WTC11 (cell line): ENCODE data around the gene COBLL1. TPM values are rescaled to one million over a fixed set of nuclear protein-coding genes. Genes with fewer than 3 reads are reported as not detected.

Source experiments
- ATAC-seq: fragments of 200-7000 bp; cut with Tn5 transposase; 2 replicates; pipeline ENCODE4 v1.10.0; 2021; ENCODE audit warnings: mild to moderate bottlenecking, moderate library complexity
- CTCF ChIA-PET: fragments of 300-600 bp; sonication (Branson Sonifier 250); formaldehyde crosslinking; loops from one replicate; lab custom pipeline; 2021; ENCODE audit warnings: antibody characterized with exemption; lab: Charles Lee
- POLR2A ChIA-PET: fragments of 350-600 bp; sonication (Branson Sonifier 250); formaldehyde crosslinking; loops from one replicate; lab custom pipeline; 2021; ENCODE audit warnings: antibody characterized with exemption; lab: Charles Lee
- DNase-seq: peaks from one replicate; pipeline ENCODE4 v3.0.0; 2021; ENCODE audit warnings: low spot score
- H3K27ac Mint-ChIP-seq: 2 replicates; pipeline ENCODE4 v1.8.0; 2021; ENCODE audit warnings: mixed read lengths
- H3K27me3 Mint-ChIP-seq: 2 replicates; pipeline ENCODE4 v1.8.0; 2021; ENCODE audit warnings: low read depth, mild to moderate bottlenecking, moderate library complexity, mixed read lengths
- H3K36me3 Mint-ChIP-seq: 2 replicates; pipeline ENCODE4 v1.8.0; 2021; ENCODE audit warnings: mixed read lengths
- H3K4me1 Mint-ChIP-seq: 2 replicates; pipeline ENCODE4 v1.8.0; 2022; ENCODE audit warnings: mixed read lengths
- H3K4me3 Mint-ChIP-seq: 2 replicates; pipeline ENCODE4 v1.8.0; 2021; ENCODE audit warnings: mild to moderate bottlenecking, moderate library complexity, mixed read lengths
- H3K9me3 Mint-ChIP-seq: 2 replicates; pipeline ENCODE4 v1.8.0; 2021; ENCODE audit warnings: mixed read lengths
- EMX1 ChIP-seq: fragments of 250-450 bp; sonication (Bioruptor Pico); IDR thresholded peaks from 2 replicates; pipeline ENCODE4 v1.8.0; 2021; ENCODE audit warnings: mild to moderate bottlenecking
- GABPB1 ChIP-seq: sonication (generic); formaldehyde crosslinking; IDR thresholded peaks from 2 replicates; pipeline ENCODE4 v1.8.1; 2023; ENCODE audit warnings: mild to moderate bottlenecking, missing genetic modification reagents
- GTF2I ChIP-seq: fragments of 250-450 bp; sonication (Bioruptor Pico); conservative IDR thresholded peaks from 2 replicates; pipeline ENCODE4 v1.4.0; 2021; ENCODE audit warnings: mild to moderate bottlenecking
- JAZF1 ChIP-seq: fragments of 250-450 bp; sonication (Bioruptor Pico); IDR thresholded peaks from 2 replicates; pipeline ENCODE4 v1.9.0; 2021; ENCODE audit warnings: moderate library complexity, mild to moderate bottlenecking, inconsistent platforms
- PRRX2 ChIP-seq: fragments of 250-450 bp; sonication (Bioruptor Pico); IDR thresholded peaks from 2 replicates; pipeline ENCODE4 v1.8.0; 2021; ENCODE audit warnings: mild to moderate bottlenecking
- SMAD3 ChIP-seq: sonication (generic); formaldehyde crosslinking; IDR thresholded peaks from 2 replicates; pipeline ENCODE4 v1.8.0; 2022; ENCODE audit warnings: missing genetic modification reagents, mild to moderate bottlenecking, borderline replicate concordance
- SOX15 ChIP-seq: fragments of 250-450 bp; sonication (Bioruptor Pico); IDR thresholded peaks from 2 replicates; pipeline ENCODE4 v1.9.0; 2021; ENCODE audit warnings: mild to moderate bottlenecking
- TEAD1 ChIP-seq: sonication (generic); formaldehyde crosslinking; IDR thresholded peaks from 2 replicates; pipeline ENCODE4 v1.8.0; 2022; ENCODE audit warnings: mild to moderate bottlenecking, missing genetic modification reagents
- ZNF219 ChIP-seq: sonication (generic); formaldehyde crosslinking; IDR thresholded peaks from 2 replicates; pipeline ENCODE4 v1.8.0; 2023; ENCODE audit warnings: missing genetic modification reagents, mild to moderate bottlenecking, borderline replicate concordance
- total RNA-seq: library from RNA; stranded (reverse); gene quantifications from 3 replicates; pipeline ENCODE4 v1.2.3, GENCODE V29; 2021
- TF ChIP-seq, protein P1 (sequence below): sonication (generic); formaldehyde crosslinking; IDR thresholded peaks from 2 replicates; pipeline ENCODE4 v1.8.1; 2023; ENCODE audit warnings: mild to moderate bottlenecking, missing genetic modification reagents
- TF ChIP-seq, protein P2 (sequence below): fragments of 250-450 bp; sonication (Bioruptor Pico); IDR thresholded peaks from 2 replicates; pipeline ENCODE4 v2.1.2; 2022; ENCODE audit warnings: mild to moderate bottlenecking, moderate library complexity
- TF ChIP-seq, protein P3 (sequence below): sonication (generic); formaldehyde crosslinking; IDR thresholded peaks from 2 replicates; pipeline ENCODE4 v1.8.1; 2022; ENCODE audit warnings: low read depth, mild to moderate bottlenecking, moderate library complexity, missing genetic modification reagents, borderline replicate concordance
- TF ChIP-seq, protein P4 (sequence below): sonication (generic); formaldehyde crosslinking; IDR thresholded peaks from 2 replicates; pipeline ENCODE4 v1.8.0; 2023; ENCODE audit warnings: missing genetic modification reagents, mild to moderate bottlenecking, borderline replicate concordance
- TF ChIP-seq, protein P5 (sequence below): sonication (generic); formaldehyde crosslinking; IDR thresholded peaks from 2 replicates; pipeline ENCODE4 v1.8.0; 2022; ENCODE audit warnings: mild to moderate bottlenecking, missing genetic modification reagents

Gene COBLL1
- total RNA-seq, 1 experiment from 2014 or later = 5.8 TPM

DNA sequence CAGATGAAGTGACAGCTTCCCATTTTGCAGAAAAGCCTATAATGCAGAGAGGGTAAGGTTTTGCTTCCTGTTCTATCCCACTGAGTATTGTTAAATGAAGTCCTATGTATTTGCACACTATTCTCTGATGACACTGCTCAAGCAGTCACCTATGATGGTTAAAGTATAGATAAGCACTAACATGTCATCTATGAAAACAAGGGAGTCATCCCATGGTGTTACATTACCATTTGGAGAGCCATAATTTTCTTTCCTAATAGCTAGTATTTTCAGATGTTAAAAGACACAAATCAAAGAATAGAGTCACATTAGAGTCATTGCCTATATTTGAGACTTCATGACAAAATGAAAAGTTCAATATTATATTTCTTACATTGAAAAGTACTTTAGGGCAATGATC is 177.6 kb downstream of the COBLL1 start (continued):
- TF ChIP-seq, protein P1, sequence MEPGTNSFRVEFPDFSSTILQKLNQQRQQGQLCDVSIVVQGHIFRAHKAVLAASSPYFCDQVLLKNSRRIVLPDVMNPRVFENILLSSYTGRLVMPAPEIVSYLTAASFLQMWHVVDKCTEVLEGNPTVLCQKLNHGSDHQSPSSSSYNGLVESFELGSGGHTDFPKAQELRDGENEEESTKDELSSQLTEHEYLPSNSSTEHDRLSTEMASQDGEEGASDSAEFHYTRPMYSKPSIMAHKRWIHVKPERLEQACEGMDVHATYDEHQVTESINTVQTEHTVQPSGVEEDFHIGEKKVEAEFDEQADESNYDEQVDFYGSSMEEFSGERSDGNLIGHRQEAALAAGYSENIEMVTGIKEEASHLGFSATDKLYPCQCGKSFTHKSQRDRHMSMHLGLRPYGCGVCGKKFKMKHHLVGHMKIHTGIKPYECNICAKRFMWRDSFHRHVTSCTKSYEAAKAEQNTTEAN (CRISPR knock-in tag) = no peak
- no peak for TF ChIP-seq SMAD3 (CRISPR knock-in tag)
- TF ChIP-seq, protein P2, sequence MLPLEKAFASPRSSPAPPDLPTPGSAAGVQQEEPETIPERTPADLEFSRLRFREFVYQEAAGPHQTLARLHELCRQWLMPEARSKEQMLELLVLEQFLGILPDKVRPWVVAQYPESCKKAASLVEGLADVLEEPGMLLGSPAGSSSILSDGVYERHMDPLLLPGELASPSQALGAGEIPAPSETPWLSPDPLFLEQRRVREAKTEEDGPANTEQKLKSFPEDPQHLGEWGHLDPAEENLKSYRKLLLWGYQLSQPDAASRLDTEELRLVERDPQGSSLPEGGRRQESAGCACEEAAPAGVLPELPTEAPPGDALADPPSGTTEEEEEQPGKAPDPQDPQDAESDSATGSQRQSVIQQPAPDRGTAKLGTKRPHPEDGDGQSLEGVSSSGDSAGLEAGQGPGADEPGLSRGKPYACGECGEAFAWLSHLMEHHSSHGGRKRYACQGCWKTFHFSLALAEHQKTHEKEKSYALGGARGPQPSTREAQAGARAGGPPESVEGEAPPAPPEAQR (CRISPR knock-in tag) = no peak
- TF ChIP-seq GTF2I = no peak
- no peak for TF ChIP-seq SOX15
- TF ChIP-seq, protein P3, sequence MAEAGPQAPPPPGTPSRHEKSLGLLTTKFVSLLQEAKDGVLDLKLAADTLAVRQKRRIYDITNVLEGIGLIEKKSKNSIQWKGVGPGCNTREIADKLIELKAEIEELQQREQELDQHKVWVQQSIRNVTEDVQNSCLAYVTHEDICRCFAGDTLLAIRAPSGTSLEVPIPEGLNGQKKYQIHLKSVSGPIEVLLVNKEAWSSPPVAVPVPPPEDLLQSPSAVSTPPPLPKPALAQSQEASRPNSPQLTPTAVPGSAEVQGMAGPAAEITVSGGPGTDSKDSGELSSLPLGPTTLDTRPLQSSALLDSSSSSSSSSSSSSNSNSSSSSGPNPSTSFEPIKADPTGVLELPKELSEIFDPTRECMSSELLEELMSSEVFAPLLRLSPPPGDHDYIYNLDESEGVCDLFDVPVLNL (CRISPR knock-in tag) = no peak
- TF ChIP-seq GABPB1 (CRISPR knock-in tag) = no peak

DNA sequence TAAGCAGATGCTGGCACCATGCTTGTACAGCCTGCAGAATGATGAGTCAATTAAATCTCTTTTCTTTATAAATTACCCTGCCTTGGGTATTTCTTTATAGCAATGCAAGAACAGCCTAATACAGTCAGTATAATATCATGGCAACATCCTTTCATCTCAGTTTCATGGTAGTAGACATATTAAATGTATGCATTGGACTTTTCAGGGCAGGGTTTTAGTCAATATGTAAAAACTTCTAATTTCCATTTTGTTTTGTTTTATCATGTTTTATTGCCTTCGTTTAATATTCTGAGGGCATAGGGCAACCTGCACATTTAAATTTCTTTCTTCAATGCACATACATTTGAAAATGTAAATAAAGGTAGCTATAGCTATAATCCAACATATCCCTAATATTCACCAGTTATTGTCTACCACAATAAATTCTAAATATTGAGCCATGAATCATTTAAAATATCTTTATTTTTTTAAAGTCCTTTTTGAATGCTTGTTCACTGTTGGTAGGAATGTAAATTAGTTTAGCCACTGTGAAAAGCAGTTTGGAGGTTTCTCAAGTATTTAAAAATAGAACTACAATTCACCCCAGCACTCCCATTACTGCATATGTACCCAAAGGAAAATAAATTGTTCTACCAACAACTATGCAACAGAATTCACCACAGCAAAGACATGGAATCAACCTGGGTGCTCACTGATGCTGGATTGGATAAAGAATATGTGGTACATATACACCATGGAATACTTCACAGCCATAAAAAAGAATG is 178.6 kb downstream of the COBLL1 start:
- peaks cover 2% of the 10 kb centered on the region; the same call in 1 of the 2 replicates for H3K36me3 Mint-ChIP-seq
- no peak overlapping the region for H3K27ac Mint-ChIP-seq
- ATAC-seq (no peak), DNase-seq (no peak)
- no peak for TF ChIP-seq PRRX2
- no peak for TF ChIP-seq JAZF1
- TF ChIP-seq TEAD1 (CRISPR knock-in tag) = no peak
- no peak for TF ChIP-seq ZNF219 (CRISPR knock-in tag)
- TF ChIP-seq, protein P4, sequence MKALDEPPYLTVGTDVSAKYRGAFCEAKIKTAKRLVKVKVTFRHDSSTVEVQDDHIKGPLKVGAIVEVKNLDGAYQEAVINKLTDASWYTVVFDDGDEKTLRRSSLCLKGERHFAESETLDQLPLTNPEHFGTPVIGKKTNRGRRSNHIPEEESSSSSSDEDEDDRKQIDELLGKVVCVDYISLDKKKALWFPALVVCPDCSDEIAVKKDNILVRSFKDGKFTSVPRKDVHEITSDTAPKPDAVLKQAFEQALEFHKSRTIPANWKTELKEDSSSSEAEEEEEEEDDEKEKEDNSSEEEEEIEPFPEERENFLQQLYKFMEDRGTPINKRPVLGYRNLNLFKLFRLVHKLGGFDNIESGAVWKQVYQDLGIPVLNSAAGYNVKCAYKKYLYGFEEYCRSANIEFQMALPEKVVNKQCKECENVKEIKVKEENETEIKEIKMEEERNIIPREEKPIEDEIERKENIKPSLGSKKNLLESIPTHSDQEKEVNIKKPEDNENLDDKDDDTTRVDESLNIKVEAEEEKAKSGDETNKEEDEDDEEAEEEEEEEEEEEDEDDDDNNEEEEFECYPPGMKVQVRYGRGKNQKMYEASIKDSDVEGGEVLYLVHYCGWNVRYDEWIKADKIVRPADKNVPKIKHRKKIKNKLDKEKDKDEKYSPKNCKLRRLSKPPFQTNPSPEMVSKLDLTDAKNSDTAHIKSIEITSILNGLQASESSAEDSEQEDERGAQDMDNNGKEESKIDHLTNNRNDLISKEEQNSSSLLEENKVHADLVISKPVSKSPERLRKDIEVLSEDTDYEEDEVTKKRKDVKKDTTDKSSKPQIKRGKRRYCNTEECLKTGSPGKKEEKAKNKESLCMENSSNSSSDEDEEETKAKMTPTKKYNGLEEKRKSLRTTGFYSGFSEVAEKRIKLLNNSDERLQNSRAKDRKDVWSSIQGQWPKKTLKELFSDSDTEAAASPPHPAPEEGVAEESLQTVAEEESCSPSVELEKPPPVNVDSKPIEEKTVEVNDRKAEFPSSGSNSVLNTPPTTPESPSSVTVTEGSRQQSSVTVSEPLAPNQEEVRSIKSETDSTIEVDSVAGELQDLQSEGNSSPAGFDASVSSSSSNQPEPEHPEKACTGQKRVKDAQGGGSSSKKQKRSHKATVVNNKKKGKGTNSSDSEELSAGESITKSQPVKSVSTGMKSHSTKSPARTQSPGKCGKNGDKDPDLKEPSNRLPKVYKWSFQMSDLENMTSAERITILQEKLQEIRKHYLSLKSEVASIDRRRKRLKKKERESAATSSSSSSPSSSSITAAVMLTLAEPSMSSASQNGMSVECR (CRISPR knock-in tag) = no peak
- TF ChIP-seq, protein P5, sequence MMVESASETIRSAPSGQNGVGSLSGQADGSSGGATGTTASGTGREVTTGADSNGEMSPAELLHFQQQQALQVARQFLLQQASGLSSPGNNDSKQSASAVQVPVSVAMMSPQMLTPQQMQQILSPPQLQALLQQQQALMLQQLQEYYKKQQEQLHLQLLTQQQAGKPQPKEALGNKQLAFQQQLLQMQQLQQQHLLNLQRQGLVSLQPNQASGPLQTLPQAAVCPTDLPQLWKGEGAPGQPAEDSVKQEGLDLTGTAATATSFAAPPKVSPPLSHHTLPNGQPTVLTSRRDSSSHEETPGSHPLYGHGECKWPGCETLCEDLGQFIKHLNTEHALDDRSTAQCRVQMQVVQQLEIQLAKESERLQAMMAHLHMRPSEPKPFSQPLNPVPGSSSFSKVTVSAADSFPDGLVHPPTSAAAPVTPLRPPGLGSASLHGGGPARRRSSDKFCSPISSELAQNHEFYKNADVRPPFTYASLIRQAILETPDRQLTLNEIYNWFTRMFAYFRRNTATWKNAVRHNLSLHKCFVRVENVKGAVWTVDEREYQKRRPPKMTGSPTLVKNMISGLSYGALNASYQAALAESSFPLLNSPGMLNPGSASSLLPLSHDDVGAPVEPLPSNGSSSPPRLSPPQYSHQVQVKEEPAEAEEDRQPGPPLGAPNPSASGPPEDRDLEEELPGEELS (CRISPR knock-in tag) = no peak
- TF ChIP-seq EMX1 (CRISPR knock-in tag) = no peak
- TF ChIP-seq SMAD3 (CRISPR knock-in tag) = no peak
- no peaks in the 10 kb centered on the region for H3K27me3 Mint-ChIP-seq
- H3K9me3 Mint-ChIP-seq = peaks cover 7% of the 10 kb centered on the region
- ChIA-PET POLR2A (no interaction called here), CTCF (no interaction called here)
- H3K4me1 Mint-ChIP-seq = peaks cover 7% of the 10 kb centered on the region
- no peak overlapping the region for H3K4me3 Mint-ChIP-seq
